Hippocampal formation (tissue), 2 donors: ENCODE results near the gene DEPP1.
A peak's percentile ranks its signal among the peaks of the same experiment; 100 is the strongest.

Experiments
- DNase-seq, 2 donors: peaks; one replicate each; lab custom pipeline; 2025; lab: John Stamatoyannopoulos, UW

DEPP1 gene

DNA sequence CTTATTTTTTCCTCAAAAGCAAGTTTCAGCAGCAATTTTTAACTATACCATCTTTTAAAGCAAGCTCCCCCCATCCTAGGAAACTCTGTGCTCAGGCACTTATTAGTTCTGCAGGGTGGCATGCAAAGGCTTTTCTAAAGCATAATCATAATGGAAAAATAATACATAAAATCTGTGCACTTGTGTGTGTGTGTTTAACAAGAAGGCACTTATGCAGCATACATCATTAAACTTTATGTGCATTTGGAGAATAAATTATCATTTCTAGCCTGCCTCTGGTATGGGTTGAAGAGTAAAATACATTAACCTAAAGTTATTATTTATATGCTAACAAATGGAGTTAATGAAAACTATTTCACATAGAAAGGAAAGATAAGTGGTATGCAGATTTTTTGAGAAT is 24.6 kb downstream of the DEPP1 start:
- DNase-seq = no peak

DNA sequence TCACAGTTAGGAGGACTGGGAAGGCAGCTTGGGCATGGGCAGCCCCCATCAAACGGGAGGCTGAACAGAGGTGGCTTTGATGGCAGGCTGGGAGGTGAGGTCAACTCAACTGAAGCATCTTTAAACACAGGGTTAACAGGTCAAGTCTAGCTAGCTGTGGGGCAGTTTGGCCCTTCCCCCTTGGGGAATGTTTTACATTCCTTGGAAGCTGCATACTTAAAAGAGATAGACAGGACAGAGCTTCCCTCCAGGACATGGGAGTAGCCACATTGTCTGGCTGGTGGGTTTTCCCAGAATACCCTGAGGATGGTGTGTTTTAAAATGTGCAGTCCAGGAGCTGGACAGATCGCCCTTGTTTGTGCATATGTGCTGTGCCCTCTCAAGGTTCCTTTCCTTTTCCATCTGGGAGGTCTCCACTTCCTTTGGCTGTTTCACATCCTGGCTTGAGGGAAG is 25.8 kb downstream of the DEPP1 start:
- no peak for DNase-seq

DNA sequence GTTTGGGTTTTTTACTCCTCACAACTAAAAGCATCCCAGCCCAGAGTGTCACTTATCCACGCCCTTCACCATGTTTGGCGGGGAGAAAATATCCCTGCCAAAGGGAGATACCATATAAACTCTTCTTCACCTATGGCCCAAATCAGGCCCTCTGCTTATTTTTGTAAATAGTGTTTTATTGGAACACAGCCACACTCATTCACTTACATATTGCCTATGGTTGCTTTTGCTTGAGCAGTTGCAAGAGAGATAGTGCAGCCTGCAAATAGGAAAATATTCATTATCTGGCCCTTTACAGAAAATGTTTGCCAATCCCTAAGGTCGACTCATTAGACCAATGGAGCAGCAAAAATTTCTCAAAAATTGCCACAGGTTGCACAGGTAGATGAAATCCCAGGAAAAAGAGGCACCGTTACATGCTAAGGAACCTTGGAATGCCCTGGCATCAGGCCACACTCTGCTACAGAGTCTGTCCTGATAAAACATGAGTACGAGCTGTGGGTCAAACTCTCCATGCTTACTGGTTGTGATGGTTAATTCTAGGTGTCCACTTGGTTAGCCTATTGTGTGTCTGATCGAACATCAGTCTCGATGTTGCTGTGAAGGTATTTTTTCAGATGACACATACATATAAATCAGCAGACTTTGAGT is 26.9 kb downstream of the DEPP1 start:
- DNase-seq = no peak

DNA sequence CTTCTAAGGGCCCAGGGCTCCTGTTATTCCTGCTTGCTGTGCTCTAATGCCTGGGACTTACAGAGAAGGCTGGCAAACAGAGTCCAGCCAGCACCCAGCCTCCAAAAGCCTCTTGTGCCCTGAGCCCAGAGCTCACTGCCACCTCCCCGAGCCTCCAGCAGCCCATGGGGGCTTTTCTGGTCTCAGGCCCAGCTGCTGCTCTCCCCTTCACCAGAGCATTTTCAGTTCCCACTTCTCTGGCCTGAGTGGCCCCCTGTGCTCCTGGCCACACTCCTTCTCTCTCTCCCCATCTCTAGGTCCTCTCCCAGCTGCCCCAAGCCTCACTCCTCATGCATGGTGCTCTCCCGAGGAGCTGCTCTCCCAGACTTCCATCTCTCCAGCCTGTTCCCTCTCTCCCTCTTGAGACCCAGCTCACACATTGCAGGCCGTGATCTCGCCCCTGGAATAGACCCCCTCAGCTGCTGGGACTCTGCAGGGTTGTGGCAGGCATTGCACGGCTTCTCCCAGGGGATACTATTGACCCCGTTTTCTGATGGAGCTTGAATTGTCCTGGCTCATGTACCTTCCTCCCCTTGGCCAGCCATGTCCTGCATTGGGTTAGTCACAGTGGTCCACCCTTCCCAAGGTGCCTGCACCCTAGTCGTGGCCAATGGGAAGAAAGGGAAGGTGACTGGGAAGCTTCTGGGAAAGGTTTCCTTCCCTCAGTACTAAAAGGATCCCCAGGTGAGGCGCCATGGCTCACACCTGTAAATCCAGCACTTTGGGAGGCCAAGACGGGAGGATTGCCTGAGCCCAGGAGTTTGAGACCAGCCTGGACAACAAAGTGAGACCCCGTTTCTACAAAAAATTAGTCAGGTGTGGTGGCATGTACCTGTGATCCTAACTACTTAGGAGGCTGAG is 28.0 kb downstream of the DEPP1 start:
- DNase-seq = no peak

DNA sequence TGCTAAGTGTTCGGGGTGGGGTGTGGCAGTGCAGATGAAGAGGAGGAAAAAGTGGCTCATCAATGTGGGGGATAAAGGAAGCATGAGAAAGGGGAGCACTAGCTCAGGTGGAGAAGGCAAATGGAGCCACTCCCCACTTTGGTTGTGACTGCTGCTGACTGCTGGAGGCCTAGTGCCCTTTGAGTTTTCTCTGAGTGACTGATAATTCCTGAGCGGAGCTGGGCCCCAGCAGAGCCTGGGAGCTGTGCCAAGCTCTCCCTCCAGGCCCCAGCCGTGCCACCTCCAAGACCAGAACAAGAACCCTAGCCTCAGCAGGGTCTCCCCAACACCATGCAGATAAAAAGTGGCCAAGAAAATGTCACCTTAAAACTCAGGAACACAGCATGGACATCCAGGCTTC is 28.7 kb downstream of the DEPP1 start:
- no peak for DNase-seq

DNA sequence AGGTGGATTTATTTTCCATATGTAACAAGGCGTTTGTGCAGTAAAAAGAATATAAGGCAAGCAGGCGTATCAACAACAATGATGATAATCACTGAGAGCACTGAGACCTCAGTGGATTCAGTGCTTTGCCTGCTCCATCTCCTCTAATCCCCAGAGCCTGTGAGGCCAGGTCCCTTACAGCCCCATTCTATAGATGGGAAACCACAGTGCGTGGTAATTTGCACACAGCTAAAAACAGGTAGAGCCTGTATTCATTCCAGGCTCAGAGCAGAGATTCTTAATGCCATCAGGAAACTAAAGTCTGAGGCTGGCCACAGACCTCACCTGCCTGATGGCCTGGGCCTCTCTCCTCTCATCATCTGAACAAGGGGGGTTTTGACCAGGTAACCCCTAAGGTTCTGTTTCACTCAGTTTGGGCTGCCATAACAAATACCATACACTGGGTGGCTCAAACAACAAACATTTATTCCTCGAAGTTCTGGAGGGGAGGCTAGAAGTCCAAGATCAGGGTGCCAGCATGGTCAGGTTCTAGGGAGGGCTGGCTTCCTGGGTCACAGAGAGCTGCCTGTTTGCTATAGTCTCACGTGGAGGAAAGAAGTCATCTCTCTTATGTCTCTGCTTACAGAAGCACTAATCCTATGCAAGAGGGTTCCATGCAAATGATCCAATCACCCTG is 29.3 kb downstream of the DEPP1 start:
- DNase-seq = no peak

DNA sequence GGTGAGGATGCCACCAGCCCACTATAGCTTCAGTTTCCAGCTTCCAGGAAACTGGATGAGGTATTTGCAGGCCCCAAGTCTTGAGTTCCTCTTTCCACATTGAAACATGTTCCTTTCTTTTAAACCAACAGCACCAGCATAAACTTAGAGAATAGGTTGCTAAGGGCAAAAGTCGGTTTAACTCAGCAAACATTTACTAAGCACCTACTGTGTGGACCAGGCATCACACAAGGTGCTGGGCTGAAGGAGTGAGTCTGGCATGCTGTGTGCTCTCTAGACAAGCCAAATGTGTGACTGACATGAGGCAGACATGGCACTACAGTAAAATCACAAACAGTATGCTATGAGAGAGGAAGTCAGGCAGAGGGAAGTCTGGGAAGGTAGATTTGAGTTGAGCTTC is 30.0 kb downstream of the DEPP1 start:
- no peak for DNase-seq

DNA sequence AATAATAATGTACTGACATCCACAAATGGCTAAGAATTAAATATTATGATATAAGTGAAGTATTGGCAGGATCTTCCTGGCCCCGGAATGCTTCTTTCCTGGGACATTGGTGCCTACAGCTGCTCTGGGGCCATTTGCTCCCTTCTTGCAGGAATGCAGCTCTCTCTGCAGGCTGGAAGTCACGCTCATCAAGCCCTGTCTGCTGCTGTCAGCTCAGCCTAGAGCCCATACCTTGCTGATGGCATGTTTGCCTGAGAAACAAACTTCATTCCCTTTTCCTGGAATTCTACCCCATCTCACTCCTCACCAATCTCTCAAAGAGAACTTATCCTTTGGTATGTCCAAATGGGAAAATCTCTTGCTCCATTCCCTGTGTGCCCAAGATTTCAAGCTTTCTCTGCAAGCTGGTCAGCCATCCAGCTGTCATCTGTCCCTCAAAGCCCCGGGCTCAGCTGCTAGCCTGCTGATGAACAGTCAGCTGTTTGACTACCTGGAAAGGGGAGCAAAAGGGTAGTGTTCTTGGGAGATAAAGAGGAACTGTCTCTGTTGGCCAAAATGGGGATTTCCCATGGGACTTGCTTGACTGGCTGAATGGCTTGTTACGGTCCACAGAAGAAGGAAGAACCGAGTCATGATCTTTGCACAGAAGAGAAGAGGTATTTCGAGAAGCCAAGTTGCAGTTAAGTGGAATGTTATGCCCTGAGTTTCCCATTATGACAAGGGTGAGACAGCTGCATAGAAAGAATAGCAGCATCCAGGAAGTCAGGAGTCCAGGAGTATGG is 31.0 kb downstream of the DEPP1 start:
- DNase-seq = no peak

DNA sequence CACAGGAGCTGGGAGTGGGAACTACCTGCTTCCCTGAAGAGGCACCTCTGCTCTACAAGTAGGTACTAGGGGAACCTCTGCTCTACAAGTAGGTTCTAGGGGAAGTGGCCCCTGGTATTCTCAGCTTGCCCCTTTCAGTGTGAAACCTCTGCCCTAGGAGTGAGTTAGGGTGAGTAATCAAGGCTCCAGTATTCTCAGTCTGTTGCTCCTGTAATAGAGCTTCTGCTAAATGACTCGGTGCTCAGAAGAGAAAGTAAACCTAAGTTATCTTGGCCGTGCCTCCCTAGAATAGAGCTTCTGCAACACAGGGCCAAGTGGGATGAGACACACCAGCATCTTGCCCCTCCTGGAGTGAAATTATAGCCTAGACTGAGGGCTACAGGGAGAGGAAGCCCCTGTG is 32.4 kb downstream of the DEPP1 start:
- DNase-seq = no peak

DNA sequence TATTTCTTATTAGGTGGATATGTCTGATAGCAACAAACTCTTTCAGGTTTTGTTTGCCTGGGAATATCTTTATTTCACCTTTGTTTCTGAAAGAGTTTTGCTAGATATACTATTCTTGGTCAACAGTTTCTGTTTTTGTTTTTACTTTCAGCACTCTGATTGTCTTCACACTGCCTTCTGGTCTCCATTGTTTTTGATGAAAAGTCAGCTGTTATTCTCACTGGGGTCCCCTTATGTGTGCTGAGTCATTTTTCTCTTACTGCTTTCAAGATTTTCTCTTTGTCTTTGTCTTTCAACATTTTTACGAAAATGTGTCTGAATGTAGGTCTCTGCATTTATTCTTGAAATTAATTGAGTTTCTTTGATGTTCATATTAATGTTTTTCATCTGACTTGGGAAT is 34.3 kb downstream of the DEPP1 start:
- DNase-seq = no peak

DNA sequence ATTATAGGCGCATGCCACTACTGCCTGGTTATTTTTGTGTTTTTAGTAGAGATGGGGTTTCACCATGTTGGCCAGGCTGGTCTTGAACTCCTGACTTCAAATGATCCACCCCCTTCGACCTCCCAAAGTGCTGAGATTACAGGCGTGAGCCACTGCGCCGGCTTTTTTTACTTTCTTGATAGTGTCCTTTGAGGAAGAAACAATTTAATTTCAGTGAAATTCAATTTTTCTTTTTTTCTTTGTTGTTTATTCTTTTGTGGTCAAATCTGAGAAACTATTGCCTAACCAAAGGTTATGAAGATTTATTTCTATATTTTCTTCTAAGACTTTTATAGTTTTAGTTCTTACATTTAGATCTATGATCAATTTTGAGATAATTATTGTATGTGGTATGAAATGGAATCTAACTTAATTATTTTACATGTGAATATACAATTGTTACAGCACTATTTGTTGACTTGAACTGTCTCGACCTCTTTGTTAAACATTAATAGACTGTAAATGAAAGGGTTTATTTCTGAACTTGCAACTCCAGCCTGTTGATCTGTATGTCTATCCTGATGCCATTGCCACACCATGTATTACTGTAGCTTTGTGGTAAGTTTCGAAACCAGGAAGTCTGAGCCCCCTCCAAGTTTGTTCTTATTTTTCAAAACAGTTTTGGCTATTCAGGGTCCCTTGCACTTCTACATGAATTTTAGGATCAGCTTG is 38.8 kb downstream of the DEPP1 start:
- no peak for DNase-seq

DNA sequence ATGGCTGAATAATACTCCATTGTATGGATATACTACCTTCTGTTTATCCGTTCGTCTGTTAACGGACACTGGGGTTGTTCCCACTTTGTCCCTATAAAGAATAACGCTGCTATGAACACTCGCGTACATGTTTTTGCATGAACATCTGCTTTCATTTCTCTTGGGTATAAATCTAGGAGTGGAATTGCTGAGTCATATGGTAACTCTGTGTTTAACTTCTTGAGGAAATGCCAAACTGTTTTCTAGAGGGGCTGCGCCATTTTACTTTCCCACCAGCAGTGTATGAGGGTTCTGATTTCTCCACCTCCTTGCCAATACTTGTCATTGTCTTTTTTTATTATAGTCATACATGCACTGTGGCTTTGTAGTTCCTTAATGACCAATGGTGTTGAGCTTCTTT is 39.7 kb downstream of the DEPP1 start:
- DNase-seq = no peak

DNA sequence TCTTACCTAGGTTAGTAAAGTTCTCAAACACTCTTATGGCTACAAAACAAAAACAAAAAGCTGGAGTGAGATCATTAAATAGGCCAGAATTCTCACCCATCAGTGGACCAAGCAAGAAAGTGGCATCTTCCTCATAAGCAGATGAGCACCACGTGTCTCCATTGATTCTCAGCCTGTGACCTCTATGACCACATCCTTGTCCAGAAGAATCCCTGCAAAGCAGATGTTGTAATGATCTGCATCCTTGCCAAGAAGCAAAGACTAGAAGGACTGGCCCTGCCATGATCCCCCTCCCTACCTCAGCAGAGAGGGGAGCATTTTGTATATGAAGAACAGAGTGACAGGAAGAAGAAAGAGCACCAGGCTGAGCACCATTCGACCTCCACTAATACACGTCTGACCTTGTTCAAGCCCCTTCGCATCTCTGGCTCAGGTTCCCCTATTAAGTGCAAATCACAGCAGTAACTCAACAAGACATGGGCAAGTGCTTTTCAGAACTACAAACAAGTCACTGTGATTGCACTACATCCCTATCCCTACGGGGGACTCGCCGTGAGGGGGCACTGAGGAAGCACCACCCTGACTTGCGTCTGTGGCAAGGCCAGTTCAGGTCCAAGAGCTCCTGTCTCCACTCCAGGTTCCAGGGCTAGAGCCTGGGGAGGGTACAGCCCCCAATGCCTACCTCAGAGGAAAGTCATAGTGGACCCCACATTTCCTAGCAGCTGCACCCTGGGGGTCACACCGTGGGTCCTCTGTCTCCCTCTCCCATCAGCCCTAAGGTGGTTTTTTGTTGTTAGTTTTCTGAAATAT is 41.2 kb downstream of the DEPP1 start:
- DNase-seq = no peak

DNA sequence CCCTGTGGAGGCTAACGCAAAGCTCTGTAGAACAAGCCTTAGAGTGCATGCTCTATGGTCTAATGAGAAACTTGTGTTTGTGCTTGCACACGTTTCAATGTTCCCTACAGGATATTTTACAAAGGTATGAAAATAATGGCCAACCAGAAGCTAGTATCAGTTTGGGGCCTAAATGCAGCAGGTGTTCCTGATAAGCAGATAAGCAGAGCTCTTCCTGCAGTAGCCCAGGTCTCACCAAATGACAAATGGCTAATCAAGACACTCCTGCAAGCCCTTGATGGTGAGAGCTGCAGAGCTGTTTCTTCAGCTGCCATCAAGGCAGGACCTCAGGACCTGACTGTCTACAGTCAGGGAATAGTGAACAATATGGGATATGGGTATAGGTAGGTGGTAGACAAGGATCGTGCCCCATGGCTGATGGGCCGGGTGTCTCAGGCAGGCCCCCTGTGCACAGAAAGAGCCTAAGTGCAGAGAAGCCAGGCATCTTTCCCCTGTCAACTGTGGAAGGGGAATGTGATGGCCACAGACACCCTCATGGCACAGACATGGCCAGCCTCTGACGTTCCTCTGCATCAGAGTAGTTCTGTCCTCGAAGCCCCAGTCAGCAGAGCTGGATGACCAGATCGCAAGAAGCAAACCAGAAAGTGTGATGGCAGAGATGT is 42.2 kb downstream of the DEPP1 start:
- DNase-seq = no peak

DNA sequence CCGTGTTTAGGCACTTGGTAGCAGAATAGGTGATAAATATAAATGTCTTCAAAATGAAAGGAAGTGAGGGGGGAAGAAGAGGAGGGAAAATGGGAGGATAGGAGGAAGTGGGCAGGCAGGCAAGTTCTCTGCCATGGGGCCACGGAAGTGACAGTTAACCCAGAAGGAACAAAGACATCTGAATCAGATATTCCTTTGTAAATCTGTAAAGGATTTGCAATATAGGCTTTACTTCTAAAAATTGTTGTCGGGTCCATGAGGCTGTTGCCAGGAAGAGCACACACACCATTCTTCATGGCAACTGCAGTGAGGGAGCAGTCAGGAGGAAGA is 42.7 kb downstream of the DEPP1 start:
- DNase-seq = no peak

DNA sequence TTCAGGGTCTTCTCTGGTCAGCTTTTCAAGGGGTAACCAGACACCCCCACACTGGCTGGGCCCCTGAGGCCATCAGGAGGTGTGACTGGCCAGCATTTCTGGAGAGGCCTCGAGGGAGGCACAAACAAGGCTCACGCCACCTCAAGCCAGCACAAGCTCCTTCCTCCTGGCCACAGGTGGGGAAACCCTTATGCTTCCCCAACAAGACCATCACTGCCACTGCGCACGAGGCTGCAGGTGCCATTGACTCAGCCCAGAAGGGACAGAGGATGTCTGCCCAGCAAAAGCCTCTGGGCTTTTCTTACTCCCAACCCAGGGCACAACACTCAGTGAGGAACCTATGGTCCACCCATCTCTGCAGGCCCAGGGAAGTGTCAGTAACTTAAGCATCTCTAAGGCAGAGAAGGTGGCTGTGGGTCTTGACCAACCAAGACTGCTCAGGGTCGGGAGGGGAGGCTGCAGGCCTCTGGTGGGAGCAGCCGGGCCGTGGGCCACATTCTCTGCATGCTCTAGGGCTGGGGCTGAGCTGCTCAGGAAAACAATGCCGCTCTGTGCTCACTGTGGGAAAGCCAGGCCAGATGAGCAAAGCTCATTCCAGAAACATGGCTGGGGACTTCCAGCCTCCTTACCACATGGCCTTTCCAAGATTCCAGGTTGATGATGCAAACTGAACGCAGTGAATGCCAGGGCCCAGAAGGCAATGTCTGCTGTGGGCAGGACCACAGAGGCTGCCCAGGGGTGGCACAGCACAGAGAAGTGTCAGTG is 43.2 kb downstream of the DEPP1 start:
- DNase-seq = peak; percentile 77 to 79

DNA sequence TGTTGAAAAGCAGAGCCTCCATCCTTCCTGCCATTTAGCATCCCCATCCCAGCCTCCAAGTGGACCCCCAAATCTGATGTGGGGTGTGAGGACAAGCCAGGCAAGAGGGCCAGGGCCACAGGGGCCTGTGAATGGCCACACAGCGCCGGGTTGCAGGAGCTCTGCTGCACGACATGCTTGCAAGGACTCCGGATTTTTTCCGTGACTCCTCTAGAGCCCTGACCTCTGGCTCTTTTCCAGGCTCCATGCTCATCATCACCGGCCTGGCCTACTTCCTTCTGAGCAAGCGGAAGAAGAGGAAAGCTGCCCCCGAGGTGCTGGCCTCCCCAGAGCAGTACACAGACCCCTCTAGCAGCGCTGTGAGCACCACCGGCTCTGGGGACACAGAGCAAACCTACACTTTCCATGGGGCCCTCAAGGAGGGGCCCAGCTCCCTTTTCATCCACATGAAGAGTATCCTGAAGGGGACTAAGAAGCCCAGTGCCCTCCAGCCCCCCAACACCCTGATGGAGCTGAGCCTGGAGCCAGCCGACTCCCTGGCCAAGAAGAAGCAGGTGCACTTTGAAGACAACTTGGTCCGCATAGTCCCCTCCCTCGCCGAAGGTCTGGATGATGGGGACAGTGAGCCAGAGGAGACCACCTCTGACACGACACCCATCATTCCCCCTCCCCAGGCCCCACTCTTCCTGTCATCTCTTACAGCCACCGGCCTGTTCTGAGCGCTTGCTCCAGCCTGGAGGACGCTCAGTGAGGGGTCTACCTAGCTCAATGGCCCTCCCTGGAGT is 44.0 kb downstream of the DEPP1 start:
- DNase-seq = no peak

DNA sequence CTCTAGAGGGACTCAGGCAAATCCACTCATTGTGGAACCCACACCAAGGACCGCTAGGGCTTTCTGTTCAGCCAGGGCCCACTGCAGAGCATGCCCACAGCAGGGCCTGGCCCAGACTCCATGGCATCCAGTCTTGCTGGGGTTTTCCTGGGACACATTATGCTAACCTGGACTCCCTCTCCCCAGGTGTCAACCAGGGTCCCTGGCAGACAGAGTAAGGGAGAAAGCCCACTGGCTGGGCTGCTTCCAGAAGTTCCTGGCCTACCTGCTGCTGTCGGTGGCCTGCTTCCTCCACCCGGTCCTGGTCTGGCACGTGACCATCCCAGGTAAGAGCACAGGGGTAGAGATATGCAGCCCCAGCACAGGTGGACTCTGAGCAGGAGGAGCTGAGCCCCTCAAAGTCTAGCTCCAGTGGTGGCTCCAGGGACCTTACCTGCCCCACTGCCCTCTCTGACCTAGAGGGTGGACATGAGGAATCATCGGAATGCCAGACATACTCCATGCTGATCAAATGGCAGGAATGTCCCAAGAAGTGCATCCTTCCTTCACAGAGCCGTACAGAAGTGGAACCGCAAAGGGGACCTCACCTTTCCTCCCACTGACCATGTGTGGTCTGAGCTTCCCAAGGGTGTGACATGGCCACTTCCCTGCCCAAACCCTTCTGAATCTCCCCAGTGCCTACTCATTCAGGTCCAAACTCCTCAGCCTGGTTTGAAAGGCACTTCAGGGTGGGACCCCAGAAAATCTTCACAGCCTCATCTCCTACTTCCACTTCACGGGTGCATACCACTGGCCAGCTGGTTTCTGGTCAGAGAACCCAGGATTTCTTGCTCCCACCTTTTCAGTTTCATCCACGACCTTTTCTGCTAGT is 44.9 kb downstream of the DEPP1 start:
- no peak for DNase-seq
